Stimulated activated CD4-positive, alpha-beta T cell treated with anti-CD3 and anti-CD28 coated beads, Interleukin-2, amount 100 ng/mL, for 48 hours (primary cell): Measurements from ENCODE around the gene EGLN1.

Experiments used
- DNase-seq, 2 donors: peaks; one replicate each; pipeline ENCODE4 v3.0.0-alpha.2; 2020

Gene EGLN1

GRCh38 chr1:231395998-231396390, 26.1 kb downstream of the EGLN1 start:
- DNase-seq: no peak

- no peak for DNase-seq
These were observed 26.8 kb downstream of the EGLN1 start for GRCh38 chr1:231395076-231395997.

GRCh38 chr1:231393668-231394067, 28.4 kb downstream of the EGLN1 start:
- no peak for DNase-seq

GRCh38 chr1:231392389-231393131, 29.5 kb downstream of the EGLN1 start:
- no peak for DNase-seq

GRCh38 chr1:231390071-231390470, 32.0 kb downstream of the EGLN1 start:
- DNase-seq: no peak

GRCh38 chr1:231387770-231388669, 34.1 kb downstream of the EGLN1 start:
- DNase-seq: no peak

- no peak for DNase-seq
These were observed 35.6 kb downstream of the EGLN1 start for GRCh38 chr1:231386466-231386865.

- no peak for DNase-seq
These were observed 36.7 kb downstream of the EGLN1 start for GRCh38 chr1:231385416-231385748.

GRCh38 chr1:231384696-231385415, 37.2 kb downstream of the EGLN1 start:
- no peak for DNase-seq

- no peak for DNase-seq
These were observed 38.8 kb downstream of the EGLN1 start for GRCh38 chr1:231383159-231383860.

- DNase-seq: no peak
These were observed 39.7 kb downstream of the EGLN1 start for GRCh38 chr1:231382426-231382825.

GRCh38 chr1:231381729-231382128, 40.4 kb downstream of the EGLN1 start:
- DNase-seq: no peak

- DNase-seq: no peak
These were observed 45.1 kb downstream of the EGLN1 start for GRCh38 chr1:231376875-231377549.

- no peak for DNase-seq
These were observed 46.0 kb downstream of the EGLN1 start for GRCh38 chr1:231376101-231376500.

- DNase-seq: no peak
These were observed 47.7 kb downstream of the EGLN1 start for GRCh38 chr1:231374394-231374793.

GRCh38 chr1:231372501-231372900, 49.6 kb downstream of the EGLN1 start:
- DNase-seq: no peak

- no peak for DNase-seq
These were observed 52.8 kb downstream of the EGLN1 start for GRCh38 chr1:231369282-231369681.

GRCh38 chr1:231364192-231364591, 57.9 kb downstream of the EGLN1 start:
- no peak for DNase-seq

GRCh38 chr1:231363624-231364023, 58.5 kb downstream of the EGLN1 start:
- no peak for DNase-seq

- no peak for DNase-seq
These were observed 59.8 kb downstream of the EGLN1 start for GRCh38 chr1:231362325-231362724.

- DNase-seq: no peak
These were observed 63.0 kb downstream of the EGLN1 start for GRCh38 chr1:231359113-231359512.
